Omental fat pad (tissue), 4 donors: ENCODE results near the gene UCK2. TPM values are rescaled to one million over a fixed set of nuclear protein-coding genes. Genes with fewer than 3 reads are reported as not detected.

Experiments used
- ATAC-seq: fragments of 150-250 bp; one replicate; pipeline ENCODE4 v1.9.1; 2016; ENCODE audit warnings: mild to moderate bottlenecking, moderate library complexity; ENCODE audit not compliant: low FRiP score
- DNase-seq: peaks from one replicate; pipeline ENCODE4 v3.0.0-alpha.2; 2019; ENCODE audit warnings: low spot score
- CTCF ChIP-seq, 3 donors: fragments of 450-650 bp; IDR thresholded peaks; one replicate each; pipeline ENCODE4 v1.5.1; 2016 to 2017; ENCODE audit warnings: antibody characterized with exemption in 3 of 3, mild to moderate bottlenecking in 3 of 3, moderate library complexity in 2 of 3
- total RNA-seq, 4 donors: library from RNA; depleted of rRNA; stranded (reverse); fragments of >200 nt; gene quantifications; one replicate each; pipeline ENCODE4 v1.1.0, GENCODE V29; 2016

UCK2 gene
- total RNA-seq, 4 donors from 2014 or later: 19.3 to 93.9 (median 22.3) TPM

GRCh38 chr1:165845992-165846748 is 18.8 kb downstream of the UCK2 start:
- DNase-seq (no peak), ATAC-seq (no peak)
- TF ChIP-seq CTCF (IDR thresholded peaks at IDR 0.05): no peak

GRCh38 chr1:165847486-165847885 is 20.1 kb downstream of the UCK2 start:
- DNase-seq (no peak), ATAC-seq (no peak)
- no peak for TF ChIP-seq CTCF (IDR thresholded peaks at IDR 0.05)

- no peak for TF ChIP-seq CTCF (IDR thresholded peaks at IDR 0.05)
- DNase-seq (no peak), ATAC-seq (no peak)
Measured at GRCh38 chr1:165849353-165850133, 22.1 kb downstream of the UCK2 start.

- no peak for TF ChIP-seq CTCF (IDR thresholded peaks at IDR 0.05)
- ATAC-seq (no peak), DNase-seq (no peak)
Measured at GRCh38 chr1:165851034-165851658, 23.7 kb downstream of the UCK2 start.

- no peak for TF ChIP-seq CTCF (IDR thresholded peaks at IDR 0.05)
- ATAC-seq: no peak
- no peak for DNase-seq
Measured at GRCh38 chr1:165852871-165853270, 25.5 kb downstream of the UCK2 start.

- no peak for ATAC-seq
- no peak for DNase-seq
- no peak for TF ChIP-seq CTCF (IDR thresholded peaks at IDR 0.05)
Measured at GRCh38 chr1:165853528-165854075, 26.2 kb downstream of the UCK2 start.
